Thyroid gland (tissue), 4 donors: ENCODE data around the gene KLHL11. TPM values are rescaled to one million over a fixed set of nuclear protein-coding genes. Genes with fewer than 3 reads are reported as not detected.

Experiments
- DNase-seq, 2 donors: peaks; one replicate each; pipeline ENCODE4 v3.0.0-alpha.2; 2019
- H3K27ac ChIP-seq, 3 donors: fragments of 200-600 bp; sonication (generic); 1 replicate in 2 of 3; 2 replicates in 1 of 3; pipeline ENCODE4 v1.5.1; 2016 to 2019; ENCODE audit warnings: mild to moderate bottlenecking in 1 of 3, moderate library complexity in 1 of 3
- H3K27me3 ChIP-seq: fragments of 200-600 bp; sonication (generic); one replicate; pipeline ENCODE4 v1.5.1; 2019
- H3K36me3 ChIP-seq, 2 donors: fragments of 200-600 bp; sonication (generic); one replicate each; pipeline ENCODE4 v1.5.1; 2016 to 2019
- H3K4me1 ChIP-seq, 2 donors: fragments of 200-600 bp; sonication (generic); one replicate each; pipeline ENCODE4 v1.5.1; 2017 to 2019
- H3K4me3 ChIP-seq, 3 donors: fragments of 200-600 bp; sonication (generic); replicated peaks in 1 of 3; 1 replicate in 2 of 3; 2 replicates in 1 of 3; pipeline ENCODE4 v1.5.1; 2016; ENCODE audit warnings: mild to moderate bottlenecking in 1 of 3
- H3K9me3 ChIP-seq: fragments of 200-600 bp; sonication (generic); one replicate; pipeline ENCODE4 v1.5.1; 2017
- POLR2A ChIP-seq, 2 donors: fragments of 450-650 bp; IDR thresholded peaks; one replicate each; pipeline ENCODE4 v1.6.1; 2017; ENCODE audit warnings: antibody characterized with exemption in 2 of 2, mild to moderate bottlenecking in 2 of 2, moderate library complexity in 1 of 2
- WGBS, 2 donors: methylation state at CpG; one replicate each; pipeline ENCODE4 v1.1.5; 2017; 5-methylcytosine and 5-hydroxymethylcytosine counted together
- intact Hi-C: fragments of 100-400 bp; cut with DNase I; formaldehyde crosslinking; loops from one replicate; pipeline ENCODE4 v1.15.1; 2023
- total RNA-seq, 4 donors: library from RNA; depleted of rRNA; stranded (reverse); fragments of >200 nt; gene quantifications; one replicate each; pipeline ENCODE4 v1.2.3, GENCODE V29; 2016
- TF ChIP-seq, protein P1 (sequence below), 6 experiments: fragments of 200-600 bp in 3 of 6; fragments of 450-650 bp in 3 of 6; sonication (generic) in 3 of 6; IDR thresholded peaks; one replicate each; pipeline ENCODE4 v1.5.1; 2016 to 2019; ENCODE audit warnings: antibody characterized with exemption in 6 of 6, mild to moderate bottlenecking in 2 of 6, inconsistent platforms in 1 of 6, moderate library complexity in 1 of 6

The KLHL11 gene
- total RNA-seq, 4 donors from 2014 or later = 46.0 to 60.7 (median 46.9) TPM

DNA sequence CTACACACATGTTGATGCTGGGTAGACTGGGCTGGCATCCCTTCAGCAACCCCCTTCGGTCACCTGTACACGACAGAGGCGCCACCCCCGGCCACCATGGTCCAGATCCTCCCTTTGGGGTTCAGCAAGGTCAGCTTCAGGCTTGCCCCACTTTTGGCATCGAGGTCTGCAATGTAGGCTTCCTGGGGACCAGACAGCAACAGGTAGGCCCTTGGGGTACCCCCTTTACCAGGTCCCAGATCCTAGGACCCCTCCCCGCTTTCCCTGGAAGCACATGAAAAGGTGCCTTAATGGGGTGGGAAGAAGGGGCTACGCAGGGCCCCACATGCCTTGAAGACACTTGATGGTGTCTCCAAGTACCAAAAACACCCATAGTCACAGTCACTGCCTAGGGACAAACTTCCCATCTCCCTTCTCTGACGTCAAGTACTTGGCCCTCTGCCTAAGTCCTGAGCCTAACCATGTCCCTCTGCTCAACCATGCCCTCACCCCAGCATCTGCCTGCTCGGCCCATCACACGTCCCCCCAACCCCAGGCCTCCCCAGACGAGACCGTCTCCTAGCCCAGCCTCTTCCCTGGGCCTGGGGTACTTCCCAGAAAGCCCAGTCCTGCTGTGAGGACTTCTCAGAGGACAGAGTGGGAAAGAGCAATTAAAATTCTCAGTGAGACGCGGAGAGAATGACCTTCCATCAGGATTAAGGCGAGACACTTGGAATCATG, 41.4 kb upstream of the KLHL11 start:
- Histone ChIP-seq H3K27ac (peak overlapping the region in 1 of 3 donors; percentile 28), H3K4me3 (no peak overlapping the region), H3K4me1 (peaks cover 0 to 16% of the 10 kb centered on the region in 2 donors), H3K27me3 (no peaks in the 10 kb centered on the region), H3K36me3 (peaks cover 64 to 65% of the 10 kb centered on the region in 2 donors), H3K9me3 (no peaks in the 10 kb centered on the region)
- DNase-seq = peak; percentile 12 to 14
- intact Hi-C loops = no loop called here
- no peak for TF ChIP-seq POLR2A (IDR thresholded peaks at IDR 0.05)
- TF ChIP-seq, protein P1, sequence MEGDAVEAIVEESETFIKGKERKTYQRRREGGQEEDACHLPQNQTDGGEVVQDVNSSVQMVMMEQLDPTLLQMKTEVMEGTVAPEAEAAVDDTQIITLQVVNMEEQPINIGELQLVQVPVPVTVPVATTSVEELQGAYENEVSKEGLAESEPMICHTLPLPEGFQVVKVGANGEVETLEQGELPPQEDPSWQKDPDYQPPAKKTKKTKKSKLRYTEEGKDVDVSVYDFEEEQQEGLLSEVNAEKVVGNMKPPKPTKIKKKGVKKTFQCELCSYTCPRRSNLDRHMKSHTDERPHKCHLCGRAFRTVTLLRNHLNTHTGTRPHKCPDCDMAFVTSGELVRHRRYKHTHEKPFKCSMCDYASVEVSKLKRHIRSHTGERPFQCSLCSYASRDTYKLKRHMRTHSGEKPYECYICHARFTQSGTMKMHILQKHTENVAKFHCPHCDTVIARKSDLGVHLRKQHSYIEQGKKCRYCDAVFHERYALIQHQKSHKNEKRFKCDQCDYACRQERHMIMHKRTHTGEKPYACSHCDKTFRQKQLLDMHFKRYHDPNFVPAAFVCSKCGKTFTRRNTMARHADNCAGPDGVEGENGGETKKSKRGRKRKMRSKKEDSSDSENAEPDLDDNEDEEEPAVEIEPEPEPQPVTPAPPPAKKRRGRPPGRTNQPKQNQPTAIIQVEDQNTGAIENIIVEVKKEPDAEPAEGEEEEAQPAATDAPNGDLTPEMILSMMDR (IDR thresholded peaks at IDR 0.05) = no peak
- 78 to 86% methylated on average over 9 to 15 of the region's 15 CpGs for WGBS, 2 donors

DNA sequence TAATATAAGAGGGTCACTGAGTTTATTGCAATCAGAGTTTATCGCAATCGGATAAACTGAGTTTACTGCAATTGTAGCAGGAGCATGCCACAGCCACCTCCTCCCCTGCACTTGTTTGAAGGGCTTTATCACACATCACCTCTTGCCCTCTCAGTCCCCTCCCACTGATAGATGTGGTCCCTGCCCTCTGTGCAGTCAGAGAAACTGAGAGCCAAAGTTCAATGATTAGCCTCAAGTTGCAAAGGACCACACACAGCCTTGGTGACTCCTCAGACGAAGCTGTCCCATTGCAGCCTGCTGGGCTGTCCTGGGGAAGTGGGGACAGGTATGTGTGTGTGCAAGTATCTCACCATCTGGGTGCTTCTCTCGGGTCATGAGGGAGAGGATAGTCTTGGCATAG, 39.9 kb upstream of the KLHL11 start:
- Histone ChIP-seq H3K9me3 (no peaks in the 10 kb centered on the region), H3K27me3 (no peaks in the 10 kb centered on the region), H3K4me1 (peaks cover 0 to 16% of the 10 kb centered on the region in 2 donors), H3K27ac (no peak overlapping the region), H3K36me3 (peaks cover 55 to 63% of the 10 kb centered on the region in 2 donors), H3K4me3 (no peak overlapping the region)
- no peak for DNase-seq
- intact Hi-C loops = no loop called here
- TF ChIP-seq, protein P1 (IDR thresholded peaks at IDR 0.05) = no peak
- TF ChIP-seq POLR2A (IDR thresholded peaks at IDR 0.05) = no peak
- WGBS, 2 donors = 91 to 100% methylated on average over 4 of the region's 4 CpGs

DNA sequence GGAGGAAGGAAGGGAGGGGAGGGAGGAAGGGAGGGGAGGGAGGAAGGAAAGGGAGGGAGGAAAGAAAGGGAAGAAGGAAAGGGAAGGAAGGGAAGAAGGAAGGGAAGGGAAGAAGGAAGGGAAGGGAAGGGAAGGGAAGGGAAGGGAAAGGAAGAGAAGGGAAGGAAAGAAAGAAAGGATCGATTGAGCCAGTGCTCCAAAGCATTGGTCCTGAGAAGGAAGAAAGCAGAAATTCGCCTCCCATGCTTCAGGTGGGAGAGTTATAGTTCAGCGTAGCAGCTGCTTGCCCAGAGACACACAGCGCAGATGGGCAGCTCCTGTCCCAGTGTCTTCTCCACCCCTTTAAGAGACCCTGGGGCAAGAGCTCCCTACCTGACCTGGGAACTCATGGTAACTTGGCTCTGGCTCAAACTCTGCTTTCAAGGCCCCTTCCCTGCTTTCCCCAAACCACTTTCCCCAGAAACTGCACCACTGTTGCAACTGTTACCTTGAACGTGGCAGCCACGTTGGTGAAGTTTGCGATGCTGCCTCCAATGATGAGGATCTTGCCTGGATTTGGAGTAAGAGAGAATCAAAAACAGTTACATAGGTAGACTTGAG, 39.1 kb upstream of the KLHL11 start:
- 91% methylated on average over 7 of the region's 7 CpGs for WGBS, 2 donors
- Histone ChIP-seq H3K4me1 (peaks cover 0 to 16% of the 10 kb centered on the region in 2 donors), H3K36me3 (peaks cover 48 to 54% of the 10 kb centered on the region in 2 donors), H3K27me3 (no peaks in the 10 kb centered on the region), H3K9me3 (no peaks in the 10 kb centered on the region), H3K4me3 (no peak overlapping the region), H3K27ac (no peak overlapping the region)
- DNase-seq = no peak
- intact Hi-C loops = no loop called here
- TF ChIP-seq, protein P1 (IDR thresholded peaks at IDR 0.05) = no peak
- no peak for TF ChIP-seq POLR2A (IDR thresholded peaks at IDR 0.05)

DNA sequence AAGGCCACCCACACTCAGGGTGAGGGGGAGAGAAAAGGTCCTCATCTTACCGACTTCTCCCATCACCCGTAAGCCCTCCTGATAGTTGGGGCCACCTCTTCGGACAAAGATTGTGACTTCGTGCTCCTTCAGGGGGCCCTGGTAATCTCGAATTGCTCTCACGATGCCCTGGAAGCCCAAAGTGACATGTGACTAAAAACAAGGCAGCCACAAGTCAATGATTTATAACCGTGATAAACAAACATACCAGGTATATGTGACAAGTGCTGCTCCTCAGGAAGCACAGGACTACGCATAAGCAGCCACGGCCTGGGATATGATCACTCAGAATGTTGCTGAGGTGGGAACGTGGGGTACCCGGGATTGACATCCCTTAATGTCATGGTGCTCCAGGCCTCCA, 36.4 kb upstream of the KLHL11 start:
- Histone ChIP-seq H3K36me3 (peaks cover 39 to 63% of the 10 kb centered on the region in 2 donors), H3K9me3 (no peaks in the 10 kb centered on the region), H3K4me3 (no peak overlapping the region), H3K27ac (no peak overlapping the region), H3K27me3 (no peaks in the 10 kb centered on the region), H3K4me1 (peaks cover 0 to 3% of the 10 kb centered on the region in 2 donors)
- intact Hi-C loops = no loop called here
- no peak for DNase-seq
- 87% methylated on average over 11 of the region's 11 CpGs for WGBS, 2 donors
- TF ChIP-seq POLR2A (IDR thresholded peaks at IDR 0.05) = no peak
- TF ChIP-seq, protein P1 (IDR thresholded peaks at IDR 0.05) = no peak

DNA sequence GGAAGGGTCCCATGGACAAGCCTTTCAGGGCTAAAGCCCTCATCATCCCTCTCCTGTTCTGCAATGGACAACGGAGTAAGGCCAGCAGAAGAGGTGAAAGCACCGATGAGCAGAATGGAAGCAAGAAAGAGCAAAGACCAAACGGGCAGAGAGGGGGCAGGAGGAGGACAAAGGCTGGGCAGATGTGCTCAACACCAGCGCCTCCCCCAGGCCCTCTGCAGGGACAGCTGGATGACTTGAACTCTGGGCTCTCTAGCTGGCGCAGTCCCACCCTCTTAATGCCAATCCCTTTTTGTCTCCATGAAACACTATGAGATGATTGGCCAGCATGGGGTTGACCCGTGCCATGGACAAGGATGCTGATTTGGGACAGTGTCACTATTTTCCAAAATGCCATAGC, 31.5 kb upstream of the KLHL11 start:
- peaks cover 37 to 63% of the 10 kb centered on the region in 2 donors for H3K36me3 ChIP-seq

More for the DNA sequence above, 31.5 kb upstream of the KLHL11 start:
- WGBS, 2 donors = 94 to 95% methylated on average over 6 of the region's 6 CpGs
- Histone ChIP-seq H3K27me3 (no peaks in the 10 kb centered on the region), H3K27ac (no peak overlapping the region), H3K4me3 (no peak overlapping the region), H3K4me1 (peaks cover 5% of the 10 kb centered on the region in 2 donors), H3K9me3 (no peaks in the 10 kb centered on the region)
- TF ChIP-seq, protein P1 (IDR thresholded peaks at IDR 0.05) = no peak
- no peak for TF ChIP-seq POLR2A (IDR thresholded peaks at IDR 0.05)
- no peak for DNase-seq
- intact Hi-C loops = no loop called here
